HepG2 (cell line): ENCODE data around the gene ASAP2. TPM values are rescaled to one million over a fixed set of nuclear protein-coding genes. Genes with fewer than 3 reads are reported as not detected.

Source experiments
- AKAP8 ChIP-seq: sonication (generic); formaldehyde crosslinking; IDR thresholded peaks from 2 replicates; pipeline ENCODE4 v1.5.1; 2020; ENCODE audit warnings: mild to moderate bottlenecking, missing genetic modification reagents
- DNMT1 ChIP-seq: sonication (generic); formaldehyde crosslinking; IDR thresholded peaks from 2 replicates; pipeline ENCODE4 v1.5.1; 2020; ENCODE audit warnings: mild to moderate bottlenecking, missing genetic modification reagents
- LRRFIP1 ChIP-seq: sonication (generic); formaldehyde crosslinking; conservative IDR thresholded peaks from 2 replicates; pipeline ENCODE4 v1.4.0; 2020; ENCODE audit warnings: missing genetic modification reagents
- MATR3 ChIP-seq: sonication (generic); formaldehyde crosslinking; IDR thresholded peaks from 2 replicates; pipeline ENCODE4 v1.4.0; 2020; ENCODE audit warnings: missing genetic modification reagents
- MTF1 ChIP-seq: sonication (generic); formaldehyde crosslinking; IDR thresholded peaks from 2 replicates; pipeline ENCODE4 v1.5.0; 2020; ENCODE audit warnings: missing genetic modification reagents
- RAD21 ChIP-seq: fragments of 450-650 bp; formaldehyde crosslinking; IDR thresholded peaks from 2 replicates; pipeline ENCODE4 v1.5.0; 2020; ENCODE audit warnings: mild to moderate bottlenecking
- RBM22 ChIP-seq: fragments of 200-400 bp; formaldehyde crosslinking; optimal IDR thresholded peaks from 2 replicates; pipeline ENCODE3; 2017; ENCODE audit warnings: mild to moderate bottlenecking, low read length, moderate library complexity
- TARDBP ChIP-seq: sonication (generic); formaldehyde crosslinking; IDR thresholded peaks from 2 replicates; pipeline ENCODE4 v1.8.0; 2022; ENCODE audit warnings: mild to moderate bottlenecking, missing genetic modification reagents
- TEAD3 ChIP-seq: optimal IDR thresholded peaks from 2 replicates; pipeline ENCODE3; 2016; ENCODE audit warnings: borderline replicate concordance
- XRCC5 ChIP-seq: fragments of 200-400 bp; formaldehyde crosslinking; optimal IDR thresholded peaks from 2 replicates; pipeline ENCODE3; 2017; ENCODE audit warnings: mild to moderate bottlenecking, low read length
- ZFP36L2 ChIP-seq: sonication (generic); formaldehyde crosslinking; IDR thresholded peaks from 2 replicates; pipeline ENCODE4 v1.4.0; 2020; ENCODE audit warnings: missing genetic modification reagents
- ZNF12 ChIP-seq: sonication (generic); formaldehyde crosslinking; IDR thresholded peaks from 2 replicates; pipeline ENCODE4 v1.5.0; 2020; ENCODE audit warnings: missing genetic modification reagents
- ZNF20 ChIP-seq: sonication (generic); formaldehyde crosslinking; IDR thresholded peaks from 2 replicates; pipeline ENCODE4 v1.4.0; 2020; ENCODE audit warnings: mild to moderate bottlenecking, moderate library complexity, missing genetic modification reagents
- ZNF441 ChIP-seq: sonication (generic); formaldehyde crosslinking; IDR thresholded peaks from 2 replicates; pipeline ENCODE4 v1.7.0; 2021; ENCODE audit warnings: missing genetic modification reagents, borderline replicate concordance
- ZNF501 ChIP-seq: sonication (generic); formaldehyde crosslinking; IDR thresholded peaks from 2 replicates; pipeline ENCODE4 v1.5.1; 2020; ENCODE audit warnings: mild to moderate bottlenecking, moderate library complexity, missing genetic modification reagents
- ZNF609 ChIP-seq: sonication (generic); formaldehyde crosslinking; IDR thresholded peaks from 2 replicates; pipeline ENCODE4 v1.4.0; 2020; ENCODE audit warnings: mild to moderate bottlenecking, missing genetic modification reagents, borderline replicate concordance
- ZNF660 ChIP-seq: sonication (generic); formaldehyde crosslinking; IDR thresholded peaks from 2 replicates; pipeline ENCODE4 v1.5.1; 2020; ENCODE audit warnings: mild to moderate bottlenecking, low read depth, missing genetic modification reagents, borderline replicate concordance
- ZNF703 ChIP-seq: sonication (generic); formaldehyde crosslinking; IDR thresholded peaks from 2 replicates; pipeline ENCODE4 v1.5.1; 2020; ENCODE audit warnings: missing genetic modification reagents, mild to moderate bottlenecking, moderate library complexity, borderline replicate concordance
- ZNF737 ChIP-seq: sonication (generic); formaldehyde crosslinking; IDR thresholded peaks from 2 replicates; pipeline ENCODE4 v1.5.0; 2020; ENCODE audit warnings: missing genetic modification reagents, mild to moderate bottlenecking, borderline replicate concordance
- ZNF75D ChIP-seq: sonication (generic); formaldehyde crosslinking; IDR thresholded peaks from 2 replicates; pipeline ENCODE4 v1.8.1; 2023; ENCODE audit warnings: missing genetic modification reagents, mild to moderate bottlenecking, borderline replicate concordance
- ZNF816 ChIP-seq: sonication (generic); formaldehyde crosslinking; IDR thresholded peaks from 2 replicates; pipeline ENCODE4 v1.8.0; 2022; ENCODE audit warnings: missing genetic modification reagents, mild to moderate bottlenecking, borderline replicate concordance
- polyA plus RNA-seq, 8 experiments: library from polyadenylated mRNA; depleted of rRNA in 3 of 8; stranded (reverse) in 7 of 8; unstranded in 1 of 8; fragments of >200 nt; fragmentation: Illumina TruSeq in 4 of 8; extraction: Trizol in 4 of 8; gene quantifications; 2 replicates each; pipeline versions ENCODE4 v1.2.1 to v1.2.3, GENCODE V29; 2011 to 2016; ENCODE audit warnings: low read depth in 4 of 8, missing spikeins in 1 of 8, mixed read lengths in 1 of 8; ENCODE audit not compliant: insufficient read depth in 1 of 8
- total RNA-seq, 5 experiments: library from RNA; depleted of rRNA; stranded (reverse); fragments of >200 nt; fragmentation: Illumina TruSeq; extraction: Trizol; gene quantifications; 2 replicates each; pipeline ENCODE4 v1.2.3, GENCODE V29; 2016; ENCODE audit warnings: low read depth in 1 of 5

Gene ASAP2
- total and polyA plus RNA-seq, 2 of the 13 experiments (the other 11 are each of a cell fraction or from before 2014, with no cell fraction given): 7.3 to 22.3 TPM

DNA sequence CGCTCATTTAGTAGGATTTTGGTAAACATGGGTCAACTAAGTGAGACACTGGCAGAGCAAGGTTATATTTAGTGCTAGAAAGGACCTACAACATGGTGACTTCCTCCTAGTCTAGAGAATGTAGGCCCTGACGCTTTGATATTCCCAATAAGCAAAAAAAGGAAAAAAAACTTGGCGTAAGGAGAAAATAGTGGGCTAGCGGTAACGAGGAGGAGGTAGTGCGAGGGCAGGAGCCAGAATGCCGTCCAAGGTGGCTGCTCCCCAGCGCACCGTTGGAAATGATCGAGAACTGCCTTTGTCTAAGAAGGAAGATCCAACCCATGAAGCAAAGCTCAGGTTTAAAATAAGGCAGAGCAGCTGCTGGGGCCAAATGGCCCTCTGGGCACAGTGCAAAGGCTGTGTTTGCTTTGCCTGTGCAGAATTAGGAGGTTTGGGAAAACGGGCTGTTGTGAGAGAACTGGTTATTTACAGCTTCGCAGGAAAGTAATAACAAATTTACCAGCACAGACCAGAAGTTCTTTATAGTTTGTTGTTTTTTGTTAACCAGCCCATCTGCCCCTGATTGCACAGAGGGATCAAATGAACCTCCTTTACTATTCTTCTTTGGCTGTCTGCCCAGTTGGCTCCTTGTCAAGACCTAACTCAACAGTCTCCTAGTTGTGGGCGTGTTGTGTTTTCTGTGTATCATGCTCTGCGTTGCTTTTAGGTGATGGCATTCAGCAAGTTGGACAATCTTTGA lies 130.1 kb downstream of the ASAP2 start (continued):
- no peak for TF ChIP-seq ZNF20
- no peak for TF ChIP-seq ZFP36L2 (CRISPR knock-in tag)
- no peak for TF ChIP-seq AKAP8 (CRISPR knock-in tag)
- peak; percentile 77 for TF ChIP-seq TARDBP (CRISPR knock-in tag)
- TF ChIP-seq XRCC5: peak; percentile 39
- peak; percentile 18; the same call in 1 of the 2 replicates for TF ChIP-seq ZNF441 (CRISPR knock-in tag)
- TF ChIP-seq LRRFIP1 (CRISPR knock-in tag): no peak
- TF ChIP-seq RAD21 (CRISPR knock-in tag): no peak; the same call in 1 of the 2 replicates
- TF ChIP-seq ZNF737: no peak
- TF ChIP-seq ZNF609 (CRISPR knock-in tag): peak; percentile 52; the same call in 1 of the 2 replicates
- no peak for TF ChIP-seq RBM22
- no peak; the same call in 1 of the 2 replicates for TF ChIP-seq ZNF12 (CRISPR knock-in tag)
- no peak for TF ChIP-seq ZNF660 (CRISPR knock-in tag)
- TF ChIP-seq TEAD3: peak; percentile 68
- TF ChIP-seq ZNF501 (CRISPR knock-in tag): peak; percentile 99
- TF ChIP-seq MTF1 (CRISPR knock-in tag): no peak
- no peak for TF ChIP-seq DNMT1
- TF ChIP-seq ZNF816: peak; percentile 79; the same call in 1 of the 2 replicates
- no peak for TF ChIP-seq MATR3 (CRISPR knock-in tag)
- peak; percentile 49; the same call in 1 of the 2 replicates for TF ChIP-seq ZNF703
- no peak for TF ChIP-seq ZNF75D (CRISPR knock-in tag)
